Subcutaneous abdominal adipose tissue (tissue), 5 donors: ENCODE data around the gene GRM7.
"Not testable (repeated sequence)": the region's sequence is repeated elsewhere in the genome, so short reads cannot be mapped to it uniquely, and the experiment has no call there.

ENCODE experiments used
- H3K27ac ChIP-seq: one replicate; pipeline ENCODE4 v1.7.0; 2013; ENCODE audit warnings: low read depth, mild to moderate bottlenecking, inconsistent platforms, low read length, moderate library complexity
- H3K27me3 ChIP-seq, 5 donors: one replicate each; pipeline ENCODE4 v1.7.0; 2013; ENCODE audit warnings: low read length in 5 of 5, inconsistent platforms in 1 of 5; ENCODE audit not compliant: control insufficient read depth in 5 of 5, insufficient read depth in 4 of 5
- H3K36me3 ChIP-seq, 5 donors: one replicate each; pipeline ENCODE4 v1.7.0; 2013; ENCODE audit warnings: low read length in 5 of 5; ENCODE audit not compliant: control insufficient read depth in 5 of 5, insufficient read depth in 5 of 5
- H3K4me1 ChIP-seq, 5 donors: one replicate each; pipeline ENCODE4 v1.7.0; 2013; ENCODE audit warnings: low read length in 5 of 5, mild to moderate bottlenecking in 3 of 5, moderate library complexity in 1 of 5; ENCODE audit not compliant: control insufficient read depth in 5 of 5, insufficient read depth in 5 of 5
- H3K4me3 ChIP-seq, 5 donors: one replicate each; pipeline ENCODE4 v1.7.0; 2013; ENCODE audit warnings: low read length in 5 of 5, low read depth in 1 of 5
- H3K9ac ChIP-seq, 5 donors: one replicate each; pipeline ENCODE4 v1.7.0; 2013; ENCODE audit warnings: low read length in 5 of 5, mild to moderate bottlenecking in 4 of 5, moderate library complexity in 3 of 5
- H3K9me3 ChIP-seq, 5 donors: one replicate each; pipeline ENCODE4 v1.7.0; 2013; ENCODE audit warnings: low read length in 5 of 5; ENCODE audit not compliant: control insufficient read depth in 5 of 5
- donor health status: healthy.
- donor health status: healthy.
- donor health status: healthy.
- donor health status: healthy.
- donor health status: healthy.

The GRM7 gene

DNA sequence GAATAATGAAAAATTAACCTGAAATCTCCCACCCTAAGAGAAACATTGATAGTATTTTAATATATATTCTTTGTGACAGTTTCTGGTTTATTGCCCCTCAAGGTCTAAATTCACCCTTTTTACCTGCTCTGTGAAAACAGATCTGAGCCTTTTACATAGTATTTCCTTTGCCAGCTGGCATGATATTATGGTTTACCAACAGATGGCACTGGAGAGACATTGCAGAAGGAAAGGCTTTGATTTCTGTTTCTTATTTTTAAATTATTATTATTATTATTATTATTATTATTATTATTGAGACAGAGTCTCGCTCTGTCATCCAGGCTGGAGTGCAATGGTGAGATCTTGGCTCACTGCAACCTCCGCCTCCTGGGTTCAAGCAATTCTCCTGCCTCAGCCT, 74.5 kb downstream of the GRM7 start:
- H3K27me3 ChIP-seq, H3K9ac ChIP-seq, H3K36me3 ChIP-seq, H3K27ac ChIP-seq, H3K4me1 ChIP-seq, H3K9me3 ChIP-seq, H3K4me3 ChIP-seq: not testable (repeated sequence)

- Histone ChIP-seq H3K27ac (no peak overlapping the region), H3K4me3 (no peak overlapping the region), H3K9me3 (peaks cover 0 to 9% (median 0%) of the 10 kb centered on the region in 5 donors)
Measured at GRCh38 chr3:6935970-6936369, 75.1 kb downstream of the GRM7 start.

DNA sequence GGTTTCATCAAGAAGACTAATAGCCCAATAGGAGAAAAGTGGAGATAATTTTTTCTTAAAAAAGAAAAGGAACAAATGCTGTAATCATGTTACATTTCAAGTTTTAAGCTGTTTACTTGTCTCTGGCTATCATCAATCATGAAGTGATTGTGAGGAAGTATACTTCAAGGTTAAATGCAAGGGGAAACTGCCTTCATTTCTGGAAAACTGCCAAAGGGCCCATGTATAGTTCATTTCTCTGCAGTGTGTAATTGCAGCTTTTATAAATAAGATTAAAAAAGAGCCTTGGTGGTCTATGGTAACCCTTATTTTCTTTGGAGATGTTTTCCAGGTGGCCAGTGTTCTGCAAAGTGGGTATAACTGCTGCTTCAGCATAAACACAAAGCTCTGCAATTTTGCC, 101.9 kb downstream of the GRM7 start:
- Histone ChIP-seq H3K4me1 (no peaks in the 10 kb centered on the region), H3K36me3 (no peaks in the 10 kb centered on the region), H3K27ac (no peak overlapping the region), H3K9ac (no peak overlapping the region), H3K27me3 (no peaks in the 10 kb centered on the region), H3K9me3 (no peaks in the 10 kb centered on the region), H3K4me3 (no peak overlapping the region)

More at GRCh38 chr3:6935970-6936369, 75.1 kb downstream of the GRM7 start:
- no peaks in the 10 kb centered on the region for H3K27me3 ChIP-seq
- no peak overlapping the region for H3K9ac ChIP-seq
- H3K4me1 ChIP-seq, result no peaks in the 10 kb centered on the region
- H3K36me3 ChIP-seq, result no peaks in the 10 kb centered on the region

- Histone ChIP-seq H3K9ac (no peak overlapping the region), H3K27me3 (no peaks in the 10 kb centered on the region), H3K4me3 (no peak overlapping the region)
Measured at GRCh38 chr3:6965881-6966280, 105.0 kb downstream of the GRM7 start.

DNA sequence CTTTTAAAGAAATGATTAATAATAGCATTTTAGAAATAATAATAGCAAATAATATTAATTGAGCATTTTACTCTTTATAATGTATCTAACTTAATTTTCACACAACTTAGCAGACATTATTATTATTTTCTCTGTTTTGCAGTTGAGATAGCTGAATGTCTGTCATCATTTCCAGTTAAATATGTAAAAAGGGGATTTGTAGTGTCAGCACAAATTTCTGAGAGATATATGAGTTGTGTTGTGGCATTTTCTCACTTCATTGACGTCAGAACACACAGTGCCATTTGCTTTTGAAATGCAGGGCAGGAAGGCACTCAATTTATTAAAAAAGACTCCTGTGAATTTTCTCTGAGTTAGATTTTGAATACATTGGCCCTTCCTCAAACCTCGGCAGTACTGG, 111.0 kb downstream of the GRM7 start:
- Histone ChIP-seq H3K27me3 (no peaks in the 10 kb centered on the region), H3K36me3 (no peaks in the 10 kb centered on the region)

More at GRCh38 chr3:6965881-6966280, 105.0 kb downstream of the GRM7 start:
- H3K4me1 ChIP-seq, result no peaks in the 10 kb centered on the region
- no peak overlapping the region for H3K27ac ChIP-seq
- no peaks in the 10 kb centered on the region for H3K36me3 ChIP-seq
- H3K9me3 ChIP-seq, result no peaks in the 10 kb centered on the region

GRCh38 chr3:6985848-6986247, 124.9 kb downstream of the GRM7 start:
- Histone ChIP-seq H3K4me3 (no peak overlapping the region), H3K36me3 (no peaks in the 10 kb centered on the region), H3K9me3 (peaks cover 0 to 3% (median 0%) of the 10 kb centered on the region in 5 donors), H3K27me3 (no peaks in the 10 kb centered on the region), H3K9ac (no peak overlapping the region), H3K4me1 (peaks cover 0 to 5% (median 0%) of the 10 kb centered on the region in 5 donors), H3K27ac (no peak overlapping the region)

More for the DNA sequence above, 111.0 kb downstream of the GRM7 start:
- H3K4me3 ChIP-seq, result no peak overlapping the region
- no peak overlapping the region for H3K9ac ChIP-seq
- H3K4me1 ChIP-seq, result no peaks in the 10 kb centered on the region
- H3K9me3 ChIP-seq, result no peaks in the 10 kb centered on the region
- H3K27ac ChIP-seq, result no peak overlapping the region

- Histone ChIP-seq H3K36me3 (no peaks in the 10 kb centered on the region), H3K27ac (no peak overlapping the region), H3K9me3 (no peaks in the 10 kb centered on the region), H3K4me3 (no peak overlapping the region), H3K9ac (no peak overlapping the region), H3K27me3 (no peaks in the 10 kb centered on the region), H3K4me1 (peaks cover 0 to 2% (median 0%) of the 10 kb centered on the region in 5 donors)
Measured at GRCh38 chr3:6989608-6990291, 128.8 kb downstream of the GRM7 start.

DNA sequence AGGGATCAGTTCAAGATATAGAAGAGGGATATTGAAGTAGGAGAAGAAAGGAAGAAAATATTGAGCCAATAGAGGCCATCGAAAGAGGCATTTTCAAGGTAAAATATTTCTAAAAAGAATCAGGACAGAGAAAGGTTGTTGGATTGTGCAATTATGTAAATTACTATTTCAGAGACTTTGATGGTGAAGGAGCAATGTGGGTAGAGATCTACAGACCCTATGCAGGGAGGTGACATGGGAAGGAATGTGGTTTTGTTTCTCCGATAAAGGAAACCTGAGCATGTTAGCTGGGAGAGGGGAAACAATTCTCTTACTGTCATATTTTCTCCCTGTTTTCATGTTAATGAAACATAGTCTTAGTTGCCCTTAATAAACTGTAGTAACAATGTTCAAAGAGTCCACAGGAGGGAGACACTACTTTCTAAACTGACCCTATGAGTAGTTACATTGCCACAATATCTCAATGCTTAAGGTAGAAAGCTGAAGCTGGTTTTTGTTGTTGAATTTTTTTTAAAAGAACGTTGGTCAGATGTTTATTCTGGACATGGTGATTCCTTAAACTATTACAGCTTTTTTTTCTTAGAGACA, 133.3 kb downstream of the GRM7 start:
- Histone ChIP-seq H3K4me3 (no peak overlapping the region), H3K27me3 (no peaks in the 10 kb centered on the region), H3K4me1 (no peaks in the 10 kb centered on the region), H3K9ac (no peak overlapping the region), H3K9me3 (peaks cover 0 to 7% (median 0%) of the 10 kb centered on the region in 5 donors), H3K27ac (no peak overlapping the region), H3K36me3 (no peaks in the 10 kb centered on the region)

DNA sequence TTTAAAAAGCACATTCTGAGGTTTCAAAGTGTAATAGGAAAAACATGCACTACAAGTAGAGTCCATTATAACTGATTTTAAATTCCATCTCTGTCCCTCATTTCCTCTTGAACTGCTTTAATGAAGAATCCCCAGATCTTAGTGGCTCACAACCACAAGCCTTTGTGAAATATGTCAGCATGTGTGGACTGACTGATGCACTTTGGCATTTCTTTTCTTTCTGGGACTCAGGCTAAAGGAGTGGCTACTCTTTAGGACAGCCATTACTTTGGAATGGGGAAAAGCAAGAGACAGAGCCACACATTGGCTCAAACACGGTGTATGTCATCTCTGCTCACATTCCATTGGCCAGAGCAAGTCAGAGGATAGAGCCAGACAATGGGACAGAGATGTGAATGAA, 139.6 kb downstream of the GRM7 start:
- H3K27ac ChIP-seq, result no peak overlapping the region
- no peaks in the 10 kb centered on the region for H3K4me1 ChIP-seq
- peaks cover 0 to 7% (median 0%) of the 10 kb centered on the region in 5 donors for H3K9me3 ChIP-seq
- H3K36me3 ChIP-seq, result no peaks in the 10 kb centered on the region
- H3K4me3 ChIP-seq, result no peak overlapping the region
- no peak overlapping the region for H3K9ac ChIP-seq
- H3K27me3 ChIP-seq, result no peaks in the 10 kb centered on the region

DNA sequence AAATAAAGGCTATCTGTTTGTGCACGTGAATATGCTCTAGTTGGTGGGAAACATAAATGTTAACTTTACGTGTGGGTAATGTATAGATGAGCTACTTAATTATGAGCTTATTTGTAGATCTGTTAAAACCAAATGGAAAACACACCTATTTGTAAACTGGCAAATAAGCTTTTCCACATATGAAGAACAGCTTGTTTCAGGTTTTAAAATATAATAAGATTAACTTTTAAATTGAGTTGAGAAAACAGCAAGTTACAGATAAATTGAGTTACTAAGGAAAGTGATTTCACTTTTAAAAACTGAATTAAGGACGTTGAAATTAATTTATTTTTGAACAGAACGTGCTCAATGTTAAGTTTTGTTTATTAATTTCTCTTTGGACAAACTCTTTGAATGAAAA, 140.5 kb downstream of the GRM7 start:
- no peaks in the 10 kb centered on the region for H3K36me3 ChIP-seq
- no peaks in the 10 kb centered on the region for H3K27me3 ChIP-seq
- no peak overlapping the region for H3K27ac ChIP-seq
- no peaks in the 10 kb centered on the region for H3K4me1 ChIP-seq
- H3K9ac ChIP-seq, result no peak overlapping the region
- no peak overlapping the region for H3K4me3 ChIP-seq
- peaks cover 0 to 7% (median 0%) of the 10 kb centered on the region in 5 donors for H3K9me3 ChIP-seq
